DND-41 (cell line): Measurements from ENCODE around the gene A3GALT2.

Source experiments
- ATAC-seq: fragments of 200-7000 bp; cut with Tn5 transposase; 3 replicates; pipeline ENCODE4 v1.9.1; 2021; ENCODE audit warnings: low read depth; ENCODE audit not compliant: insufficient read depth
- DNase-seq: peaks from one replicate; pipeline ENCODE4 v3.0.0-alpha.2; 2020
- H2AFZ ChIP-seq: 2 replicates; pipeline ENCODE4 v1.6.0; 2012; ENCODE audit warnings: low read depth, low read length
- H3K27ac ChIP-seq: 2 replicates; pipeline ENCODE4 v1.5.1; 2012; ENCODE audit warnings: low read length, inconsistent platforms
- H3K27me3 ChIP-seq: fragments of 200-600 bp; sonication (generic); 2 replicates; pipeline ENCODE4 v1.6.0; 2012; ENCODE audit warnings: low read length, mild to moderate bottlenecking, inconsistent platforms; ENCODE audit not compliant: insufficient read depth, poor library complexity
- H3K36me3 ChIP-seq: 2 replicates; pipeline ENCODE4 v1.5.1; 2012; ENCODE audit warnings: low read length, inconsistent platforms; ENCODE audit not compliant: insufficient read depth
- H3K4me1 ChIP-seq: 2 replicates; pipeline ENCODE4 v1.5.1; 2012; ENCODE audit warnings: mild to moderate bottlenecking, low read length; ENCODE audit not compliant: insufficient read depth
- H3K4me2 ChIP-seq: 2 replicates; pipeline ENCODE4 v1.6.0; 2012; ENCODE audit warnings: mild to moderate bottlenecking, moderate library complexity, low read length, inconsistent platforms; ENCODE audit not compliant: insufficient read depth
- H3K4me3 ChIP-seq, 2 experiments: fragments of 200-600 bp in 1 of 2; shearing (Covaris generic) in 1 of 2; 2 replicates each; pipeline ENCODE4 v1.5.1; 2012 to 2016; ENCODE audit warnings: inconsistent platforms in 2 of 2, low read length in 2 of 2, mild to moderate bottlenecking in 2 of 2, low read depth in 1 of 2, moderate library complexity in 1 of 2
- H3K79me2 ChIP-seq: 2 replicates; pipeline ENCODE4 v1.6.0; 2012; ENCODE audit warnings: low read length, inconsistent platforms; ENCODE audit not compliant: insufficient read depth
- H3K9ac ChIP-seq: 2 replicates; pipeline ENCODE4 v1.6.0; 2012; ENCODE audit warnings: low read depth, mild to moderate bottlenecking, inconsistent platforms, low read length, moderate library complexity
- H3K9me3 ChIP-seq: 2 replicates; pipeline ENCODE4 v1.5.1; 2012; ENCODE audit warnings: low read length, moderate library complexity, mild to moderate bottlenecking, inconsistent platforms; ENCODE audit not compliant: insufficient read depth, severe bottlenecking
- H4K20me1 ChIP-seq: 2 replicates; pipeline ENCODE4 v1.6.0; 2012; ENCODE audit warnings: low read length; ENCODE audit not compliant: insufficient read depth
- EZH2 ChIP-seq: IDR thresholded peaks from 3 replicates; pipeline ENCODE4 v1.6.1; 2012; ENCODE audit warnings: borderline replicate concordance, low read depth, mild to moderate bottlenecking, moderate library complexity, low read length, inconsistent platforms; ENCODE audit not compliant: severe bottlenecking
- TF ChIP-seq, protein P1 (sequence below): IDR thresholded peaks from 2 replicates; pipeline ENCODE4 v1.5.1; 2012; ENCODE audit warnings: borderline replicate concordance, low read length, moderate library complexity, mild to moderate bottlenecking; ENCODE audit not compliant: poor library complexity, severe bottlenecking; ENCODE audit errors: extremely low read depth

The A3GALT2 gene

DNA sequence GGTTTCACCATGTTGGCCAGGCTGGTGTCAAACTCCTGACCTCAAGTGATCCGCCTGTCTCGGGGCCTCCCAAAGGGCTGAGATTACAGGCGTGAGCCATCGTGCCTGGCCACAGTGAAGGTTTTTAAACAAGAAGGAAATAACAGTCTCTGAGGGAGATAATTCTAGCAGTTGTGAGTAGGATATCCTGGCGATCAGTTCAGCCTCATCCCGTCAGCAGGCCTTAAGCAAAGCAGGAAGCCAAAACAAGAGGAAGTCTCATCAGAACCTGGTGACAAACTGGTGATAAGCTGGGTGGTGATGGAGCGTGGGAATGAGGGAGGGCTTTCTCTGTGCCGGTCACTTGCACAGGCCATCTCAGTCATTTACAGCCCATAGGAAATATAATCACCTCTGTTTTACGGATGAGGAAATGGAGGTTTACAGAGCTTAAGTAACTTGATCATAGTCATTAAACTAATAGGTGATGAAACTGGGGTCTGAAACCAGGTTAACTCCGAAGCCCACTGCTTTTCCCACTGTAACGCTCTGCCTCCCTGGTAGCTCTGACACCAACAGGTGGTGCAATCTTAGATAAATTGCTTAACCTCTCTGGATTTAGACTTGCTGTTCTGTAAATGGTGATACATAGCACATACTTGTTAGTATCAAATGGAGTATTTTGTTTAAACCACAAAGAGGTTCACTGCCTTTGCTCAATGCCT is 40.8 kb upstream of the A3GALT2 start:
- DNase-seq (no peak), ATAC-seq (no peak)
- H3K79me2 ChIP-seq = no peaks in the 10 kb centered on the region
- H2AFZ ChIP-seq = no peak overlapping the region
- H3K27me3 ChIP-seq = no peaks in the 10 kb centered on the region
- H3K9me3 ChIP-seq = no peaks in the 10 kb centered on the region
- no peak overlapping the region for H3K9ac ChIP-seq
- H3K4me3 ChIP-seq = no peak overlapping the region
- no peak overlapping the region for H3K4me2 ChIP-seq
- no peaks in the 10 kb centered on the region for H3K36me3 ChIP-seq
- H4K20me1 ChIP-seq = no peaks in the 10 kb centered on the region
- no peaks in the 10 kb centered on the region for H3K4me1 ChIP-seq
- H3K27ac ChIP-seq = no peak overlapping the region
- TF ChIP-seq EZH2 = no peak
- TF ChIP-seq, protein P1, sequence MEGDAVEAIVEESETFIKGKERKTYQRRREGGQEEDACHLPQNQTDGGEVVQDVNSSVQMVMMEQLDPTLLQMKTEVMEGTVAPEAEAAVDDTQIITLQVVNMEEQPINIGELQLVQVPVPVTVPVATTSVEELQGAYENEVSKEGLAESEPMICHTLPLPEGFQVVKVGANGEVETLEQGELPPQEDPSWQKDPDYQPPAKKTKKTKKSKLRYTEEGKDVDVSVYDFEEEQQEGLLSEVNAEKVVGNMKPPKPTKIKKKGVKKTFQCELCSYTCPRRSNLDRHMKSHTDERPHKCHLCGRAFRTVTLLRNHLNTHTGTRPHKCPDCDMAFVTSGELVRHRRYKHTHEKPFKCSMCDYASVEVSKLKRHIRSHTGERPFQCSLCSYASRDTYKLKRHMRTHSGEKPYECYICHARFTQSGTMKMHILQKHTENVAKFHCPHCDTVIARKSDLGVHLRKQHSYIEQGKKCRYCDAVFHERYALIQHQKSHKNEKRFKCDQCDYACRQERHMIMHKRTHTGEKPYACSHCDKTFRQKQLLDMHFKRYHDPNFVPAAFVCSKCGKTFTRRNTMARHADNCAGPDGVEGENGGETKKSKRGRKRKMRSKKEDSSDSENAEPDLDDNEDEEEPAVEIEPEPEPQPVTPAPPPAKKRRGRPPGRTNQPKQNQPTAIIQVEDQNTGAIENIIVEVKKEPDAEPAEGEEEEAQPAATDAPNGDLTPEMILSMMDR = no peak

DNA sequence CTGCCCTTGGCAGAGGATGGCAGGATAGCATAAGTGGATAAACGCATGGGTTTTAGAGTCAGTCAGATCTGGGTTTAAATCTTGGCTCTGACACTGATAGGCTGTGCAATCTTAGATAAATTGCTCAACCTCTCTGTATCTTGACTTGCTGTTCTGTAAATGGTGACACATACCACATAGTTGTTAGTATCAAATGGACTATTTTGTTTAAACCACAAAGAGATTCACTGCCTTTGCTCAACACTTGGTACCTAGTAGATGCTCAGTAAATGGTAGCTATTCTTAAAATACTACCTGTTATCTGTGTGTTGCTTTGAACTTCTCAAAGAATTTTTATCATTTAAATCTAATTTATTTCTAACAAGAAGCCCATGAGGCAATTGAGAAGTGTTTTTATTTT is 39.5 kb upstream of the A3GALT2 start:
- Histone ChIP-seq H3K27me3 (no peaks in the 10 kb centered on the region), H2AFZ (no peak overlapping the region)

DNA sequence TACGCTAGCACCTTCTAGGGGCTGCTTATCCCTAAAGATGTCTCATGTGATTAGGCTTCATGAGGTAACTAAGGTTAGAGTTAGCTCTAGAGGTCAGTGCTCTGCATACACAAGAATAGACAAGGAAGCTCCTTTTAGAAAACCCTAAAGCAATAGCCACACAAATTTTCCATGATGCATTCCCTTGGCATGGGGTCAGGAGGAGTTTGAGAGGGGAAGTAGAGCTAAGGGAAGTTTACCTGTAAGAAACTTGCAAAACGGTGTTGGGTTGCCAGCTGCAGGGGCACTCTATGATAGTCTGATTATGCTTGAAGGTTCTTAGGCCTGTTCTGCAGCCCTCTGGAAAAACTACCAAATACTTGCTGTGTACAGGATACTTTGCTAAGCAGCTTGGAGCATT is 39.0 kb upstream of the A3GALT2 start:
- H3K27ac ChIP-seq = no peak overlapping the region
- no peak for ATAC-seq

More for the DNA sequence above, 39.5 kb upstream of the A3GALT2 start:
- Histone ChIP-seq H3K4me1 (no peaks in the 10 kb centered on the region), H3K4me2 (no peak overlapping the region), H3K27ac (no peak overlapping the region), H3K9me3 (no peaks in the 10 kb centered on the region), H4K20me1 (no peaks in the 10 kb centered on the region), H3K36me3 (no peaks in the 10 kb centered on the region), H3K9ac (no peak overlapping the region), H3K4me3 (no peak overlapping the region), H3K79me2 (no peaks in the 10 kb centered on the region)
- DNase-seq (no peak), ATAC-seq (no peak)
- TF ChIP-seq EZH2 = no peak
- TF ChIP-seq, protein P1 = no peak

More for the DNA sequence above, 39.0 kb upstream of the A3GALT2 start:
- no peak overlapping the region for H3K4me2 ChIP-seq
- H3K4me3 ChIP-seq = no peak overlapping the region
- H2AFZ ChIP-seq = no peak overlapping the region
- DNase-seq = no peak
- no peak for TF ChIP-seq EZH2
- TF ChIP-seq, protein P1 = no peak
- H3K4me1 ChIP-seq = no peaks in the 10 kb centered on the region
- H3K79me2 ChIP-seq = no peaks in the 10 kb centered on the region
- no peaks in the 10 kb centered on the region for H3K36me3 ChIP-seq
- H3K9me3 ChIP-seq = no peaks in the 10 kb centered on the region
- H3K9ac ChIP-seq = no peak overlapping the region
- no peaks in the 10 kb centered on the region for H4K20me1 ChIP-seq
- no peaks in the 10 kb centered on the region for H3K27me3 ChIP-seq
